H1 (cell line): ENCODE results near the gene PTPRG. TPM values are rescaled to one million over a fixed set of nuclear protein-coding genes. Genes with fewer than 3 reads are reported as not detected.

ENCODE experiments used
- ATF3 ChIP-seq: IDR thresholded peaks from 2 replicates; pipeline ENCODE4 v1.6.1; 2011; ENCODE audit warnings: low read depth, mild to moderate bottlenecking, low read length; ENCODE audit not compliant: insufficient read depth
- CTCF ChIP-seq, 3 experiments: IDR thresholded peaks; 1 replicate in 2 of 3; 2 replicates in 1 of 3; pipeline versions ENCODE4 v1.5.1 to v1.6.1; 2011; ENCODE audit warnings: low read length in 3 of 3, mild to moderate bottlenecking in 3 of 3, inconsistent platforms in 2 of 3, low read depth in 1 of 3, moderate library complexity in 1 of 3; ENCODE audit not compliant: insufficient read depth in 1 of 3; ENCODE audit errors: control extremely low read depth in 1 of 3
- EZH2 ChIP-seq: fragments of 200-600 bp; sonication (generic); IDR thresholded peaks from 2 replicates; pipeline ENCODE4 v1.7.1; 2012; ENCODE audit warnings: low read depth, mild to moderate bottlenecking, moderate library complexity, low read length, inconsistent platforms; ENCODE audit not compliant: severe bottlenecking
- PHF8 ChIP-seq: fragments of 200-600 bp; sonication (generic); conservative IDR thresholded peaks from 2 replicates; pipeline ENCODE4 v1.7.1; 2012; ENCODE audit warnings: low read depth, mild to moderate bottlenecking, inconsistent platforms, low read length, moderate library complexity
- SUZ12 ChIP-seq: fragments of 200-600 bp; sonication (generic); IDR thresholded peaks from 2 replicates; pipeline ENCODE4 v1.6.1; 2012; ENCODE audit warnings: mild to moderate bottlenecking, inconsistent platforms, low read length, moderate library complexity, mixed read lengths
- polyA plus RNA-seq, 7 experiments: library from polyadenylated mRNA; depleted of rRNA in 3 of 7; stranded (reverse) in 5 of 7; unstranded in 2 of 7; fragments of >200 nt in 5 of 7; fragments of 200-250 nt in 2 of 7; gene quantifications; 1 replicate in 5 of 7; 2 replicates in 1 of 7; 4 replicates in 1 of 7; pipeline versions ENCODE4 v1.2.1 to v1.2.3, GENCODE V29; 2011 to 2013; ENCODE audit warnings: missing spikeins in 2 of 7, mixed read lengths in 2 of 7
- total RNA-seq: library from RNA; stranded (reverse); fragmentation: NEBNext Ultra II Directional; extraction: Animal tissue kit (Norgen Biotek cat#: 25700); gene quantifications from 2 replicates; pipeline ENCODE4 v1.2.1, GENCODE V29; 2021

Gene PTPRG
- total and polyA plus RNA-seq, 2 of the 8 experiments (the other 6 are each of a cell fraction or from before 2014, with no cell fraction given) = 23.3 to 96.2 TPM

GRCh38 chr3:61778095-61778494 lies 216.7 kb downstream of the PTPRG start (continued):
- TF ChIP-seq PHF8 (no peak), EZH2 (no peak), ATF3 (no peak), SUZ12 (no peak), CTCF (IDR thresholded peaks at IDR 0.05; ENCODE audit: control extremely low read depth in 1 of 3, insufficient read depth in 1 of 3, low read depth in 1 of 3, low read length in 3 of 3) (peak in 2 of 3 experiments; percentile 23 to 41; a peak in 2 of 4 replicates)
